GM12878 (cell line): ENCODE results near the gene METTL16. TPM values are rescaled to one million over a fixed set of nuclear protein-coding genes. Genes with fewer than 3 reads are reported as not detected.

Source experiments
- EZH2 ChIP-seq: IDR thresholded peaks from 2 replicates; pipeline ENCODE4 v1.6.1; 2012; ENCODE audit warnings: low read depth, mild to moderate bottlenecking, control low read depth, inconsistent platforms, low read length, borderline replicate concordance; ENCODE audit not compliant: control insufficient read depth
- FOS ChIP-seq: IDR thresholded peaks from 3 replicates; pipeline ENCODE4 v1.6.1; 2011; ENCODE audit warnings: borderline replicate concordance; ENCODE audit not compliant: insufficient read length; ENCODE audit errors: extremely low read depth
- FOXM1 ChIP-seq: IDR thresholded peaks from 2 replicates; pipeline ENCODE4 v1.6.1; 2012; ENCODE audit warnings: low read depth, mild to moderate bottlenecking, inconsistent platforms, low read length, moderate library complexity
- HCFC1 ChIP-seq: fragments of 150-350 bp; IDR thresholded peaks from 2 replicates; pipeline ENCODE4 v1.6.1; 2014; ENCODE audit warnings: low read length
- HDAC2 ChIP-seq: fragments of 200-600 bp; sonication (generic); IDR thresholded peaks from 2 replicates; pipeline ENCODE4 v1.6.1; 2017
- IKZF2 ChIP-seq, 2 experiments: fragments of 450-650 bp; IDR thresholded peaks; 2 replicates each; pipeline ENCODE4 v1.6.1; 2017; ENCODE audit warnings: mild to moderate bottlenecking in 2 of 2, moderate library complexity in 2 of 2
- IRF5 ChIP-seq: fragments of 450-650 bp; IDR thresholded peaks from 2 replicates; pipeline ENCODE4 v1.6.1; 2017; ENCODE audit warnings: borderline replicate concordance
- KAT2A ChIP-seq: conservative IDR thresholded peaks from 2 replicates; pipeline ENCODE4 v1.6.1; 2011; ENCODE audit warnings: low read depth, low read length; ENCODE audit not compliant: control insufficient read depth
- KDM1A ChIP-seq: fragments of 200-600 bp; sonication (generic); IDR thresholded peaks from 2 replicates; pipeline ENCODE4 v1.6.1; 2016; ENCODE audit warnings: borderline replicate concordance
- MEF2A ChIP-seq: IDR thresholded peaks from 2 replicates; pipeline ENCODE4 v1.6.1; 2011; ENCODE audit warnings: low read depth, mild to moderate bottlenecking, low read length, moderate library complexity; ENCODE audit not compliant: insufficient read depth
- NR2C2 ChIP-seq: IDR thresholded peaks from 2 replicates; pipeline ENCODE4 v1.6.1; 2011; ENCODE audit warnings: borderline replicate concordance, low read depth; ENCODE audit not compliant: control insufficient read depth, insufficient read length
- PAX5 ChIP-seq: IDR thresholded peaks from 2 replicates; pipeline ENCODE4 v1.6.1; 2011; ENCODE audit warnings: low read depth, low read length, borderline replicate concordance
- POU2F2 ChIP-seq: IDR thresholded peaks from 3 replicates; pipeline ENCODE4 v1.6.1; 2011; ENCODE audit warnings: low read depth, mild to moderate bottlenecking, low read length, borderline replicate concordance
- REST ChIP-seq: IDR thresholded peaks from 2 replicates; pipeline ENCODE4 v1.6.1; 2012; ENCODE audit warnings: mild to moderate bottlenecking, low read depth, low read length
- RUNX3 ChIP-seq: IDR thresholded peaks from 2 replicates; pipeline ENCODE4 v1.6.1; 2012; ENCODE audit warnings: low read length, inconsistent platforms
- SMAD1 ChIP-seq: fragments of 450-650 bp; IDR thresholded peaks from 2 replicates; pipeline ENCODE4 v1.6.1; 2018; ENCODE audit warnings: mild to moderate bottlenecking, low read depth; ENCODE audit not compliant: partially characterized antibody
- SMARCA5 ChIP-seq: fragments of 450-650 bp; IDR thresholded peaks from 2 replicates; pipeline ENCODE4 v1.6.1; 2017; ENCODE audit warnings: mild to moderate bottlenecking
- SRF ChIP-seq, 2 experiments: IDR thresholded peaks; 2 replicates each; pipeline ENCODE4 v1.6.1; 2011; ENCODE audit warnings: low read depth in 2 of 2, low read length in 2 of 2, mild to moderate bottlenecking in 1 of 2, moderate library complexity in 1 of 2
- STAT1 ChIP-seq: fragments of 450-650 bp; conservative IDR thresholded peaks from 2 replicates; pipeline ENCODE4 v1.6.1; 2014; ENCODE audit warnings: antibody characterized with exemption, mild to moderate bottlenecking
- TBL1XR1 ChIP-seq: IDR thresholded peaks from 2 replicates; pipeline ENCODE4 v1.6.1; 2012; ENCODE audit warnings: low read depth, low read length, improper control_type of control experiment
- TCF7 ChIP-seq: IDR thresholded peaks from 2 replicates; pipeline ENCODE4 v1.6.1; 2014; ENCODE audit warnings: antibody characterized with exemption, borderline replicate concordance
- ZBED1 ChIP-seq: IDR thresholded peaks from 2 replicates; pipeline ENCODE4 v1.6.1; 2016; ENCODE audit warnings: borderline replicate concordance
- ZBTB4 ChIP-seq: fragments of 450-650 bp; formaldehyde crosslinking; IDR thresholded peaks from 2 replicates; pipeline ENCODE4 v1.4.0; 2022; ENCODE audit warnings: mild to moderate bottlenecking, moderate library complexity
- polyA plus RNA-seq, 11 experiments: library from polyadenylated mRNA; depleted of rRNA in 4 of 11; unstranded in 6 of 11; stranded (reverse) in 5 of 11; fragments of >200 nt; fragmentation: Nextera tagmentation in 4 of 11; fragmentation: Illumina TruSeq in 1 of 11; extraction: Ambion mirVana in 4 of 11; extraction: Trizol in 1 of 11; gene quantifications; 1 replicate in 1 of 11; 2 replicates in 10 of 11; pipeline versions ENCODE4 v1.2.1 to v1.2.3, GENCODE V29; 2011 to 2016; ENCODE audit warnings: inconsistent platforms in 2 of 11, missing spikeins in 2 of 11, low read depth in 1 of 11
- total RNA-seq, 4 experiments: library from RNA; depleted of rRNA in 3 of 4; stranded (reverse); fragments of >200 nt in 3 of 4; fragmentation: Illumina TruSeq in 1 of 4; extraction: Trizol in 1 of 4; gene quantifications; 2 replicates each; pipeline versions ENCODE4 v1.2.1 to v1.2.3, GENCODE V29; 2013 to 2021

The METTL16 gene
- total and polyA plus RNA-seq, 10 of the 15 experiments (the other 5 are each of a cell fraction or from before 2014, with no cell fraction given) = 15.6 to 34.3 (median 23.7) TPM

- TF ChIP-seq POU2F2 (peak; percentile 95; the same call in 2 of the 3 replicates), HDAC2 (no peak), HCFC1 (no peak; the same call in none of the 2 replicates), PAX5 (peak; percentile 19; the same call in 1 of the 2 replicates), FOXM1 (no peak), TBL1XR1 (no peak), KDM1A (no peak), FOS (no peak), ZBTB4 (CRISPR knock-in tag) (no peak), NR2C2 (no peak), REST (no peak), EZH2 (no peak), SRF (IDR thresholded peaks at IDR 0.05; ENCODE audit: low read depth in 2 of 2, low read length in 2 of 2) (peak in 1 of 2 experiments; percentile 43; a peak in 2 of 4 replicates), TCF7 (no peak), IRF5 (no peak), STAT1 (no peak), RUNX3 (peak; percentile 69; the same call in 1 of the 2 replicates), MEF2A (no peak), ZBED1 (peak; percentile 99), KAT2A (no peak), IKZF2 (IDR thresholded peaks at IDR 0.05) (peak; percentile 44 to 64; a peak in 2 of 4 replicates), SMAD1 (no peak), SMARCA5 (peak; percentile 76; the same call in 1 of the 2 replicates)
These were observed 110.1 kb downstream of the METTL16 start (continued) for GRCh38 chr17:2401426-2402221.
